A172 (cell line): ENCODE measurements around the gene MN1. TPM values are rescaled to one million over a fixed set of nuclear protein-coding genes. Genes with fewer than 3 reads are reported as not detected.

Experiments
- DNase-seq: peaks from one replicate; pipeline ENCODE4 v3.0.0-alpha.2; 2015; ENCODE audit warnings: low spot score
- total RNA-seq: library from RNA; depleted of rRNA; stranded (reverse); fragments of >200 nt; shearing (Covaris generic); gene quantifications from 2 replicates; pipeline ENCODE4 v1.2.3, GENCODE V29; 2014

Gene MN1
- total RNA-seq, 1 experiment from 2014 or later = 2.3 TPM

GRCh38 chr22:27785831-27786230 is 15.7 kb downstream of the MN1 start:
- DNase-seq = no peak

- DNase-seq = no peak
Measured at GRCh38 chr22:27784120-27784475, 17.5 kb downstream of the MN1 start.

- no peak for DNase-seq
Measured at GRCh38 chr22:27783436-27784119, 18.0 kb downstream of the MN1 start.

- no peak for DNase-seq
Measured at GRCh38 chr22:27782088-27782487, 19.5 kb downstream of the MN1 start.

- DNase-seq = no peak
Measured at GRCh38 chr22:27780161-27780575, 21.4 kb downstream of the MN1 start.

GRCh38 chr22:27779643-27780042 is 21.9 kb downstream of the MN1 start:
- no peak for DNase-seq

GRCh38 chr22:27778294-27779090 is 23.1 kb downstream of the MN1 start:
- DNase-seq = no peak

GRCh38 chr22:27777128-27777527 is 24.4 kb downstream of the MN1 start:
- no peak for DNase-seq

- DNase-seq = no peak
Measured at GRCh38 chr22:27776650-27776958, 25.0 kb downstream of the MN1 start.

GRCh38 chr22:27775758-27776649 is 25.6 kb downstream of the MN1 start:
- DNase-seq = no peak

- DNase-seq = peak; percentile 31
Measured at GRCh38 chr22:27775087-27775698, 26.4 kb downstream of the MN1 start.

- no peak for DNase-seq
Measured at GRCh38 chr22:27774200-27774599, 27.4 kb downstream of the MN1 start.

- DNase-seq = no peak
Measured at GRCh38 chr22:27772984-27773498, 28.5 kb downstream of the MN1 start.

- no peak for DNase-seq
Measured at GRCh38 chr22:27772081-27772983, 29.2 kb downstream of the MN1 start.

- no peak for DNase-seq
Measured at GRCh38 chr22:27771637-27772036, 29.9 kb downstream of the MN1 start.

- no peak for DNase-seq
Measured at GRCh38 chr22:27769012-27769411, 32.5 kb downstream of the MN1 start.

GRCh38 chr22:27768027-27768653 is 33.4 kb downstream of the MN1 start:
- no peak for DNase-seq

- no peak for DNase-seq
Measured at GRCh38 chr22:27766679-27767078, 34.9 kb downstream of the MN1 start.

- DNase-seq = no peak
Measured at GRCh38 chr22:27765706-27766291, 35.8 kb downstream of the MN1 start.

- DNase-seq = no peak
Measured at GRCh38 chr22:27764722-27765236, 36.8 kb downstream of the MN1 start.
